NCI-H748 (cell line): Measurements from ENCODE around the gene SMPX.

ENCODE experiments used
- DNase-seq: peaks from one replicate; lab custom pipeline; 2025; ENCODE audit not compliant: unreplicated experiment; lab: John Stamatoyannopoulos, UW

The SMPX gene

GRCh38 chrX:21744721-21745120 lies 13.2 kb downstream of the SMPX start:
- no peak for DNase-seq

- no peak for DNase-seq
These were observed 13.9 kb downstream of the SMPX start for GRCh38 chrX:21744060-21744459.

GRCh38 chrX:21741869-21742701 lies 15.8 kb downstream of the SMPX start:
- DNase-seq = peak; percentile 67

- DNase-seq = no peak
These were observed 16.6 kb downstream of the SMPX start for GRCh38 chrX:21741364-21741763.

GRCh38 chrX:21740329-21741274 lies 17.3 kb downstream of the SMPX start:
- peak; percentile 39 for DNase-seq

GRCh38 chrX:21738950-21739287 lies 19.0 kb downstream of the SMPX start:
- no peak for DNase-seq

- DNase-seq = peak; percentile 87
These were observed 19.5 kb downstream of the SMPX start for GRCh38 chrX:21738210-21738949.

GRCh38 chrX:21735768-21736127 lies 22.2 kb downstream of the SMPX start:
- no peak for DNase-seq

GRCh38 chrX:21735038-21735767 lies 22.7 kb downstream of the SMPX start:
- no peak for DNase-seq

- no peak for DNase-seq
These were observed 23.7 kb downstream of the SMPX start for GRCh38 chrX:21734175-21734574.

GRCh38 chrX:21733705-21734104 lies 24.2 kb downstream of the SMPX start:
- no peak for DNase-seq

GRCh38 chrX:21730026-21730425 lies 27.9 kb downstream of the SMPX start:
- no peak for DNase-seq

GRCh38 chrX:21728276-21728968 lies 29.5 kb downstream of the SMPX start:
- DNase-seq = no peak

GRCh38 chrX:21725916-21726315 lies 32.0 kb downstream of the SMPX start:
- DNase-seq = no peak

- peak; percentile 58 for DNase-seq
These were observed 32.4 kb downstream of the SMPX start for GRCh38 chrX:21725496-21725895.

- no peak for DNase-seq
These were observed 34.1 kb downstream of the SMPX start for GRCh38 chrX:21723814-21724213.

- DNase-seq = no peak
These were observed 34.8 kb downstream of the SMPX start for GRCh38 chrX:21723084-21723483.

- DNase-seq = no peak
These were observed 36.7 kb downstream of the SMPX start for GRCh38 chrX:21721195-21721594.

- no peak for DNase-seq
These were observed 39.3 kb downstream of the SMPX start for GRCh38 chrX:21718575-21718974.

- no peak for DNase-seq
These were observed 40.1 kb downstream of the SMPX start for GRCh38 chrX:21717802-21718201.
